Activated CD4-positive, CD25-positive, alpha-beta regulatory T cell treated with anti-CD3 and anti-CD28 coated beads, Interleukin-2, amount 50 U/mL, for 16 hours (primary cell): ENCODE results near the gene MRPL47.
A peak's percentile ranks its signal among the peaks of the same experiment; 100 is the strongest.

Source experiments
- DNase-seq: peaks from one replicate; pipeline ENCODE4 v3.0.0-alpha.2; 2020; ENCODE audit warnings: low read depth, low spot score

Gene MRPL47

GRCh38 chr3:179591313-179591712, 13.1 kb downstream of the MRPL47 start:
- no peak for DNase-seq

- no peak for DNase-seq
Measured at GRCh38 chr3:179590669-179591068, 13.8 kb downstream of the MRPL47 start.

GRCh38 chr3:179589143-179589542, 15.3 kb downstream of the MRPL47 start:
- no peak for DNase-seq

- no peak for DNase-seq
Measured at GRCh38 chr3:179580992-179581391, 23.4 kb downstream of the MRPL47 start.

GRCh38 chr3:179565496-179565895, 38.9 kb downstream of the MRPL47 start:
- DNase-seq = no peak

GRCh38 chr3:179563271-179563783, 41.1 kb downstream of the MRPL47 start:
- peak; percentile 39 for DNase-seq

GRCh38 chr3:179562591-179563270, 41.7 kb downstream of the MRPL47 start, which contains the start of gene ACTL6A:
Gene ACTL6A (plus strand): TSS chr3:179562926. CDS start chr3:179563093, 167 bp downstream.
- DNase-seq = peak; percentile 95

GRCh38 chr3:179560791-179561190, 43.6 kb downstream of the MRPL47 start:
- no peak for DNase-seq

- peak; percentile 6 for DNase-seq
Measured at GRCh38 chr3:179558742-179559364, 45.6 kb downstream of the MRPL47 start.

GRCh38 chr3:179551349-179552105, 52.9 kb downstream of the MRPL47 start:
- DNase-seq = no peak

GRCh38 chr3:179546814-179547241, 57.6 kb downstream of the MRPL47 start:
- DNase-seq = no peak

- DNase-seq = no peak
Measured at GRCh38 chr3:179544981-179545645, 59.3 kb downstream of the MRPL47 start.

- DNase-seq = no peak
Measured at GRCh38 chr3:179542375-179542774, 62.1 kb downstream of the MRPL47 start.

GRCh38 chr3:179541596-179541995, 62.8 kb downstream of the MRPL47 start:
- no peak for DNase-seq

- DNase-seq = no peak
Measured at GRCh38 chr3:179541094-179541493, 63.3 kb downstream of the MRPL47 start.
